ENCODE results near the gene ZNF789. TPM values are rescaled to one million over a fixed set of nuclear protein-coding genes. Genes with fewer than 3 reads are reported as not detected.

The ZNF789 gene
- total and polyA plus RNA-seq, 9 of the 15 experiments (the other 6 are each of a cell fraction or from before 2014, with no cell fraction given) = 6.1 to 57.0 (median 24.8) TPM

DNA sequence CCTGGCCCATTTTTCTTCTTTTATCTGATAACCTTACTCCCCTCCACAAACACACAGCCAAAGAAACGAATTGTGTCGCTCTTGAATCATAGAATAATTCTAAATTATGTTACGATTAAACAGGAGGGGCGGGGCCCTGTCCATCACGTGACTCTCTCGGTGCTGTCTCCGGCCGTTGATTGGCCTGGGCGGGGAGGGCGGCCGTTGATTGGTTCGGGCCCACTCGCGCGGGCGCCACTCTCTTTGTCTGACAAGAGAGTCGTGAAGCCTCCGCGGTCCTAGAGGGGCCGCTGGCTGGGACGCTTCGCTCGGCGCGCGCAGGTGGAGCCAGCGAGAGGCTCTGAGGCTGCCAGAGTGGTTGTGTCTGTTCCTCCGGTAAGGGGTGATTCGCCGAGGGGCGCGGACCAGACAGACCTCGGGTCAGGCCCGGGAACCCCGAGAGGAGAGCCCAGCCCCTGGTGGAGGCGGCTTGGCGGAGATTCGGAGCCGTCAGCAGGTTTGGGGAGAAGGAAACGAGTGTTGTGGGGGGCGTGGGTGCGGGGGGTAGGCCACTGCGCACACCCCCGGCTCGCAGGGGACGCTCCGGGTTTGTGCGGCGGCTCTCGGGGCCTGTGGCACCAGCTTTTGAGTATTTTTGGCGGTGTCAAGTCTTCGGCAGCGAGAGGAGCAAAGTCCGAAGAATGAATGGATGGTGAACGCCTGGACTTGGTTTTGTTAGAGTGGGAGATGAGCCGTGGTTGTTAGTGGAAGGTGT, at the start of gene ZNF789 (continued):
- TF ChIP-seq AFF4 (CRISPR knock-in tag; IDR thresholded peaks at IDR 0.05) (peak; percentile 44; the same call in 1 of the 2 replicates), MXI1 (IDR thresholded peaks at IDR 0.05; ENCODE audit: low read depth, low read length) (no peak), ARID1B (IDR thresholded peaks at IDR 0.05) (peak; percentile 54; the same call in 1 of the 2 replicates), ZNF134 (CRISPR knock-in tag; conservative IDR thresholded peaks at IDR 0.05) (no peak), CSDE1 (IDR thresholded peaks at IDR 0.05) (no peak), DMBX1 (CRISPR knock-in tag; IDR thresholded peaks at IDR 0.05; ENCODE audit: borderline replicate concordance) (no peak)

Measured in K562 (cell line).